HepG2 (cell line): Measurements from ENCODE around the gene SPTBN4. TPM values are rescaled to one million over a fixed set of nuclear protein-coding genes. Genes with fewer than 3 reads are reported as not detected.

Source experiments
- ATRX ChIP-seq: sonication (generic); formaldehyde crosslinking; IDR thresholded peaks from 2 replicates; pipeline ENCODE4 v1.4.0; 2020; ENCODE audit warnings: missing genetic modification reagents, borderline replicate concordance
- GPN1 ChIP-seq: sonication (generic); formaldehyde crosslinking; IDR thresholded peaks from 2 replicates; pipeline ENCODE4 v1.5.1; 2020; ENCODE audit warnings: missing genetic modification reagents, borderline replicate concordance
- MXD4 ChIP-seq: IDR thresholded peaks from 2 replicates; pipeline ENCODE4 v1.6.1; 2016; ENCODE audit warnings: mild to moderate bottlenecking, missing biosample characterization, missing genetic modification reagents
- NR2F1 ChIP-seq, 2 experiments: fragments of 450-650 bp in 1 of 2; formaldehyde crosslinking in 1 of 2; IDR thresholded peaks; 2 replicates each; pipeline versions ENCODE4 v1.5.0 to v1.6.1; 2016 to 2020; ENCODE audit warnings: mild to moderate bottlenecking in 1 of 2, missing compliant biosample characterization in 1 of 2, missing genetic modification reagents in 1 of 2, moderate library complexity in 1 of 2
- POLR2AphosphoS5 ChIP-seq: IDR thresholded peaks from 2 replicates; pipeline ENCODE4 v1.6.1; 2012; ENCODE audit warnings: low read depth, low read length
- SAP130 ChIP-seq: IDR thresholded peaks from 2 replicates; pipeline ENCODE4 v1.6.1; 2016; ENCODE audit warnings: low read depth
- SMARCC2 ChIP-seq: fragments of 450-650 bp; IDR thresholded peaks from 2 replicates; pipeline ENCODE4 v1.6.1; 2017; ENCODE audit warnings: antibody characterized with exemption, mild to moderate bottlenecking
- SMC3 ChIP-seq: IDR thresholded peaks from 2 replicates; pipeline ENCODE4 v1.6.1; 2011; ENCODE audit warnings: low read length, improper control_type of control experiment
- TOPORS ChIP-seq: sonication (generic); formaldehyde crosslinking; IDR thresholded peaks from 2 replicates; pipeline ENCODE4 v1.8.0; 2023; ENCODE audit warnings: mild to moderate bottlenecking, missing genetic modification reagents
- YEATS2 ChIP-seq: sonication (generic); formaldehyde crosslinking; IDR thresholded peaks from 2 replicates; pipeline ENCODE4 v1.4.0; 2020; ENCODE audit warnings: missing genetic modification reagents, borderline replicate concordance
- polyA plus RNA-seq, 8 experiments: library from polyadenylated mRNA; depleted of rRNA in 3 of 8; stranded (reverse) in 7 of 8; unstranded in 1 of 8; fragments of >200 nt; fragmentation: Illumina TruSeq in 4 of 8; extraction: Trizol in 4 of 8; gene quantifications; 2 replicates each; pipeline versions ENCODE4 v1.2.1 to v1.2.3, GENCODE V29; 2011 to 2016; ENCODE audit warnings: low read depth in 4 of 8, missing spikeins in 1 of 8, mixed read lengths in 1 of 8; ENCODE audit not compliant: insufficient read depth in 1 of 8
- total RNA-seq, 5 experiments: library from RNA; depleted of rRNA; stranded (reverse); fragments of >200 nt; fragmentation: Illumina TruSeq; extraction: Trizol; gene quantifications; 2 replicates each; pipeline ENCODE4 v1.2.3, GENCODE V29; 2016; ENCODE audit warnings: low read depth in 1 of 5
- TF ChIP-seq, protein P1 (sequence below): IDR thresholded peaks from 2 replicates; pipeline ENCODE4 v1.4.0; 2020; ENCODE audit warnings: mild to moderate bottlenecking, missing genetic modification reagents
- TF ChIP-seq, protein P2 (sequence below): sonication (generic); formaldehyde crosslinking; IDR thresholded peaks from 2 replicates; pipeline ENCODE4 v1.4.0; 2020; ENCODE audit warnings: missing genetic modification reagents, borderline replicate concordance
- TF ChIP-seq, protein P3 (sequence below): sonication (generic); formaldehyde crosslinking; IDR thresholded peaks from 2 replicates; pipeline ENCODE4 v1.4.0; 2020; ENCODE audit warnings: missing genetic modification reagents, borderline replicate concordance

SPTBN4 gene
- total and polyA plus RNA-seq, 2 of the 13 experiments (the other 11 are each of a cell fraction or from before 2014, with no cell fraction given), result 0.11 TPM

DNA sequence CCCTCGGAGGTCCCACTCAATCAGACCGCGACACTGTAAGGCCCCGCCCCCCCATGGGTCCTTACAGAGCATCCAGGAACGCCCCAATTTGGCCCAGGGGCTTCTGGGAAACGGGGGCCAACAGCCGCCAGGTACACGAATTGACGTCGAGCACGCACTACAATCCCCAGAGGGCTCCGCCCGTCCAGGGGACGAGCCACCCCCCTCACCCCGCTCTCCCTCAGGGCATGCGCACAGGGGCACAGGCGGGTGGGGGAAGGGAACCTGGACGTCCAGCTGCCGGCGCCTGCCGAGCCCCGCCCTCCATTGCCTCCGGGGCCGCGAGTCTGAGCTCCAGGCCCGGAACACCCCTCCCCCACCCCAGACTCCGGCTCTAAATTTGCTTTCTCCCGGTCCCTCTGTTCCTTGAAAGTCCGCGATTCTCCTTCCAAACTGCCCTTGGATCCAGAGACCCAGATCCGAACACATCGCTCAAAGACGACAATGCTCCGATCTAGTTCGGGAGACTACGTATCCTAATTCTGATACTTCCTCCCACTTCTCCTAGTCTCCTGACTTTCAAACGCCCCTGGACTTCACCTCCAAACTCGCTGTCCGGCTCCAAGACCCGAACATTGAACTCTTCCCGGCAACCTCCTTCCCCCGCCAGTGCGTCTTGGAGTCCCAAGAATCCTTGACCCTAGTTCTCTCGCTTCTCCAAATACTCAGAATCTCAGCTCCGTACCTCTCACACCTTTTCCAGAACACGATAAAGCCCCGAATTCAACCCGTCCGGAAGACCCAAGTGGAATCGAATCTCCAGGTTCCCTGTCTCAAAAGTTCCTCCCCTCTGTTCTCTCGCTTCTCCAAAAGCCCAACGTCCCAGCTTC lies 23.4 kb upstream of the SPTBN4 start (continued):
- TF ChIP-seq, protein P1, sequence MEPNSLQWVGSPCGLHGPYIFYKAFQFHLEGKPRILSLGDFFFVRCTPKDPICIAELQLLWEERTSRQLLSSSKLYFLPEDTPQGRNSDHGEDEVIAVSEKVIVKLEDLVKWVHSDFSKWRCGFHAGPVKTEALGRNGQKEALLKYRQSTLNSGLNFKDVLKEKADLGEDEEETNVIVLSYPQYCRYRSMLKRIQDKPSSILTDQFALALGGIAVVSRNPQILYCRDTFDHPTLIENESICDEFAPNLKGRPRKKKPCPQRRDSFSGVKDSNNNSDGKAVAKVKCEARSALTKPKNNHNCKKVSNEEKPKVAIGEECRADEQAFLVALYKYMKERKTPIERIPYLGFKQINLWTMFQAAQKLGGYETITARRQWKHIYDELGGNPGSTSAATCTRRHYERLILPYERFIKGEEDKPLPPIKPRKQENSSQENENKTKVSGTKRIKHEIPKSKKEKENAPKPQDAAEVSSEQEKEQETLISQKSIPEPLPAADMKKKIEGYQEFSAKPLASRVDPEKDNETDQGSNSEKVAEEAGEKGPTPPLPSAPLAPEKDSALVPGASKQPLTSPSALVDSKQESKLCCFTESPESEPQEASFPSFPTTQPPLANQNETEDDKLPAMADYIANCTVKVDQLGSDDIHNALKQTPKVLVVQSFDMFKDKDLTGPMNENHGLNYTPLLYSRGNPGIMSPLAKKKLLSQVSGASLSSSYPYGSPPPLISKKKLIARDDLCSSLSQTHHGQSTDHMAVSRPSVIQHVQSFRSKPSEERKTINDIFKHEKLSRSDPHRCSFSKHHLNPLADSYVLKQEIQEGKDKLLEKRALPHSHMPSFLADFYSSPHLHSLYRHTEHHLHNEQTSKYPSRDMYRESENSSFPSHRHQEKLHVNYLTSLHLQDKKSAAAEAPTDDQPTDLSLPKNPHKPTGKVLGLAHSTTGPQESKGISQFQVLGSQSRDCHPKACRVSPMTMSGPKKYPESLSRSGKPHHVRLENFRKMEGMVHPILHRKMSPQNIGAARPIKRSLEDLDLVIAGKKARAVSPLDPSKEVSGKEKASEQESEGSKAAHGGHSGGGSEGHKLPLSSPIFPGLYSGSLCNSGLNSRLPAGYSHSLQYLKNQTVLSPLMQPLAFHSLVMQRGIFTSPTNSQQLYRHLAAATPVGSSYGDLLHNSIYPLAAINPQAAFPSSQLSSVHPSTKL, result no peak
- TF ChIP-seq POLR2AphosphoS5 (peak; percentile 29; the same call in 1 of the 2 replicates), SMARCC2 (no peak), MXD4 (no peak), TOPORS (no peak; the same call in 1 of the 2 replicates), ATRX (CRISPR knock-in tag) (no peak), SMC3 (no peak), GPN1 (CRISPR knock-in tag) (no peak), NR2F1 (CRISPR knock-in tag; IDR thresholded peaks at IDR 0.05) (peak in 1 of 2 experiments; percentile 24; a peak in 1 of 4 replicates), YEATS2 (CRISPR knock-in tag) (peak; percentile 62; the same call in 1 of the 2 replicates), SAP130 (CRISPR knock-in tag) (peak; percentile 86)
- TF ChIP-seq, protein P2, sequence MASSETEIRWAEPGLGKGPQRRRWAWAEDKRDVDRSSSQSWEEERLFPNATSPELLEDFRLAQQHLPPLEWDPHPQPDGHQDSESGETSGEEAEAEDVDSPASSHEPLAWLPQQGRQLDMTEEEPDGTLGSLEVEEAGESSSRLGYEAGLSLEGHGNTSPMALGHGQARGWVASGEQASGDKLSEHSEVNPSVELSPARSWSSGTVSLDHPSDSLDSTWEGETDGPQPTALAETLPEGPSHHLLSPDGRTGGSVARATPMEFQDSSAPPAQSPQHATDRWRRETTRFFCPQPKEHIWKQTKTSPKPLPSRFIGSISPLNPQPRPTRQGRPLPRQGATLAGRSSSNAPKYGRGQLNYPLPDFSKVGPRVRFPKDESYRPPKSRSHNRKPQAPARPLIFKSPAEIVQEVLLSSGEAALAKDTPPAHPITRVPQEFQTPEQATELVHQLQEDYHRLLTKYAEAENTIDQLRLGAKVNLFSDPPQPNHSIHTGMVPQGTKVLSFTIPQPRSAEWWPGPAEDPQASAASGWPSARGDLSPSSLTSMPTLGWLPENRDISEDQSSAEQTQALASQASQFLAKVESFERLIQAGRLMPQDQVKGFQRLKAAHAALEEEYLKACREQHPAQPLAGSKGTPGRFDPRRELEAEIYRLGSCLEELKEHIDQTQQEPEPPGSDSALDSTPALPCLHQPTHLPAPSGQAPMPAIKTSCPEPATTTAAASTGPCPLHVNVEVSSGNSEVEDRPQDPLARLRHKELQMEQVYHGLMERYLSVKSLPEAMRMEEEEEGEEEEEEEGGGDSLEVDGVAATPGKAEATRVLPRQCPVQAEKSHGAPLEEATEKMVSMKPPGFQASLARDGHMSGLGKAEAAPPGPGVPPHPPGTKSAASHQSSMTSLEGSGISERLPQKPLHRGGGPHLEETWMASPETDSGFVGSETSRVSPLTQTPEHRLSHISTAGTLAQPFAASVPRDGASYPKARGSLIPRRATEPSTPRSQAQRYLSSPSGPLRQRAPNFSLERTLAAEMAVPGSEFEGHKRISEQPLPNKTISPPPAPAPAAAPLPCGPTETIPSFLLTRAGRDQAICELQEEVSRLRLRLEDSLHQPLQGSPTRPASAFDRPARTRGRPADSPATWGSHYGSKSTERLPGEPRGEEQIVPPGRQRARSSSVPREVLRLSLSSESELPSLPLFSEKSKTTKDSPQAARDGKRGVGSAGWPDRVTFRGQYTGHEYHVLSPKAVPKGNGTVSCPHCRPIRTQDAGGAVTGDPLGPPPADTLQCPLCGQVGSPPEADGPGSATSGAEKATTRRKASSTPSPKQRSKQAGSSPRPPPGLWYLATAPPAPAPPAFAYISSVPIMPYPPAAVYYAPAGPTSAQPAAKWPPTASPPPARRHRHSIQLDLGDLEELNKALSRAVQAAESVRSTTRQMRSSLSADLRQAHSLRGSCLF (CRISPR knock-in tag), result no peak
- TF ChIP-seq, protein P3, sequence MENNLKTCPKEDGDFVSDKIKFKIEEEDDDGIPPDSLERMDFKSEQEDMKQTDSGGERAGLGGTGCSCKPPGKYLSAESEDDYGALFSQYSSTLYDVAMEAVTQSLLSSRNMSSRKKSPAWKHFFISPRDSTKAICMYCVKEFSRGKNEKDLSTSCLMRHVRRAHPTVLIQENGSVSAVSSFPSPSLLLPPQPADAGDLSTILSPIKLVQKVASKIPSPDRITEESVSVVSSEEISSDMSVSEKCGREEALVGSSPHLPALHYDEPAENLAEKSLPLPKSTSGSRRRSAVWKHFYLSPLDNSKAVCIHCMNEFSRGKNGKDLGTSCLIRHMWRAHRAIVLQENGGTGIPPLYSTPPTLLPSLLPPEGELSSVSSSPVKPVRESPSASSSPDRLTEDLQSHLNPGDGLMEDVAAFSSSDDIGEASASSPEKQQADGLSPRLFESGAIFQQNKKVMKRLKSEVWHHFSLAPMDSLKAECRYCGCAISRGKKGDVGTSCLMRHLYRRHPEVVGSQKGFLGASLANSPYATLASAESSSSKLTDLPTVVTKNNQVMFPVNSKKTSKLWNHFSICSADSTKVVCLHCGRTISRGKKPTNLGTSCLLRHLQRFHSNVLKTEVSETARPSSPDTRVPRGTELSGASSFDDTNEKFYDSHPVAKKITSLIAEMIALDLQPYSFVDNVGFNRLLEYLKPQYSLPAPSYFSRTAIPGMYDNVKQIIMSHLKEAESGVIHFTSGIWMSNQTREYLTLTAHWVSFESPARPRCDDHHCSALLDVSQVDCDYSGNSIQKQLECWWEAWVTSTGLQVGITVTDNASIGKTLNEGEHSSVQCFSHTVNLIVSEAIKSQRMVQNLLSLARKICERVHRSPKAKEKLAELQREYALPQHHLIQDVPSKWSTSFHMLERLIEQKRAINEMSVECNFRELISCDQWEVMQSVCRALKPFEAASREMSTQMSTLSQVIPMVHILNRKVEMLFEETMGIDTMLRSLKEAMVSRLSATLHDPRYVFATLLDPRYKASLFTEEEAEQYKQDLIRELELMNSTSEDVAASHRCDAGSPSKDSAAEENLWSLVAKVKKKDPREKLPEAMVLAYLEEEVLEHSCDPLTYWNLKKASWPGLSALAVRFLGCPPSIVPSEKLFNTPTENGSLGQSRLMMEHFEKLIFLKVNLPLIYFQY (CRISPR knock-in tag), result peak; percentile 67
